ENCODE measurements around the gene LDLRAD4.

Gene LDLRAD4

GRCh38 chr18:13369353-13369752 is 150.8 kb downstream of the LDLRAD4 start:
- TF ChIP-seq CREB1 (IDR thresholded peaks at IDR 0.05; ENCODE audit: low read depth) (no peak), USF1 (IDR thresholded peaks at IDR 0.05) (no peak), YY1 (IDR thresholded peaks at IDR 0.05; ENCODE audit: low read depth) (no peak), EP300 (IDR thresholded peaks at IDR 0.05; ENCODE audit: borderline replicate concordance) (no peak), CEBPB (IDR thresholded peaks at IDR 0.05) (no peak), NFIC (IDR thresholded peaks at IDR 0.05) (no peak), TAF1 (IDR thresholded peaks at IDR 0.05; ENCODE audit: low read depth) (no peak), TEAD4 (IDR thresholded peaks at IDR 0.05) (no peak)

GRCh38 chr18:13369756-13370510 is 151.4 kb downstream of the LDLRAD4 start:
- TF ChIP-seq NFIC (IDR thresholded peaks at IDR 0.05): no peak
- TF ChIP-seq EP300 (IDR thresholded peaks at IDR 0.05; ENCODE audit: borderline replicate concordance): no peak
- no peak for TF ChIP-seq RAD21 (IDR thresholded peaks at IDR 0.05; ENCODE audit: low read depth)
- TF ChIP-seq REST (IDR thresholded peaks at IDR 0.05; ENCODE audit: low read depth): no peak
- no peak for TF ChIP-seq FOXM1 (IDR thresholded peaks at IDR 0.05; ENCODE audit: borderline replicate concordance, low read depth)
- TF ChIP-seq CEBPB (IDR thresholded peaks at IDR 0.05): no peak
- TF ChIP-seq ZBTB7A (IDR thresholded peaks at IDR 0.05; ENCODE audit: low read depth): no peak
- TF ChIP-seq TCF12 (IDR thresholded peaks at IDR 0.05; ENCODE audit: low read depth): no peak
- no peak for TF ChIP-seq USF1 (IDR thresholded peaks at IDR 0.05)
- TF ChIP-seq TEAD4 (IDR thresholded peaks at IDR 0.05): no peak
- TF ChIP-seq CREB1 (IDR thresholded peaks at IDR 0.05; ENCODE audit: low read depth): no peak
- no peak for TF ChIP-seq TAF1 (IDR thresholded peaks at IDR 0.05; ENCODE audit: low read depth)

- TF ChIP-seq CREB1 (IDR thresholded peaks at IDR 0.05; ENCODE audit: low read depth) (no peak), EP300 (IDR thresholded peaks at IDR 0.05; ENCODE audit: borderline replicate concordance) (no peak), USF1 (IDR thresholded peaks at IDR 0.05) (no peak)
Measured at GRCh38 chr18:13370995-13371625, 152.6 kb downstream of the LDLRAD4 start.

GRCh38 chr18:13371689-13372418 is 153.3 kb downstream of the LDLRAD4 start:
- TF ChIP-seq ZBTB7A (IDR thresholded peaks at IDR 0.05; ENCODE audit: low read depth): no peak
- no peak for TF ChIP-seq NFIC (IDR thresholded peaks at IDR 0.05)
- TF ChIP-seq TEAD4 (IDR thresholded peaks at IDR 0.05): no peak
- no peak for TF ChIP-seq CEBPB (IDR thresholded peaks at IDR 0.05)
- no peak for TF ChIP-seq USF1 (IDR thresholded peaks at IDR 0.05)
- TF ChIP-seq MAX (IDR thresholded peaks at IDR 0.05): no peak
- TF ChIP-seq EGR1 (IDR thresholded peaks at IDR 0.05): no peak

GRCh38 chr18:13372531-13372951 is 154.0 kb downstream of the LDLRAD4 start:
- no peak for TF ChIP-seq CEBPB (IDR thresholded peaks at IDR 0.05)
- TF ChIP-seq EP300 (IDR thresholded peaks at IDR 0.05; ENCODE audit: borderline replicate concordance): no peak
- no peak for TF ChIP-seq YY1 (IDR thresholded peaks at IDR 0.05; ENCODE audit: low read depth)
- TF ChIP-seq EGR1 (IDR thresholded peaks at IDR 0.05): no peak
- TF ChIP-seq MAX (IDR thresholded peaks at IDR 0.05): no peak
- TF ChIP-seq TEAD4 (IDR thresholded peaks at IDR 0.05): no peak

GRCh38 chr18:13374096-13374467 is 155.5 kb downstream of the LDLRAD4 start:
- TF ChIP-seq MAX (IDR thresholded peaks at IDR 0.05) (no peak), REST (IDR thresholded peaks at IDR 0.05; ENCODE audit: low read depth) (no peak), ZBTB7A (IDR thresholded peaks at IDR 0.05; ENCODE audit: low read depth) (no peak)
